LNCAP (cell line): Measurements from ENCODE around the gene CCDC78.

Source experiments
- CTCF ChIP-seq: fragments of 450-650 bp; IDR thresholded peaks from 2 replicates; pipeline ENCODE4 v1.5.1; 2017; ENCODE audit warnings: mild to moderate bottlenecking

Gene CCDC78

DNA sequence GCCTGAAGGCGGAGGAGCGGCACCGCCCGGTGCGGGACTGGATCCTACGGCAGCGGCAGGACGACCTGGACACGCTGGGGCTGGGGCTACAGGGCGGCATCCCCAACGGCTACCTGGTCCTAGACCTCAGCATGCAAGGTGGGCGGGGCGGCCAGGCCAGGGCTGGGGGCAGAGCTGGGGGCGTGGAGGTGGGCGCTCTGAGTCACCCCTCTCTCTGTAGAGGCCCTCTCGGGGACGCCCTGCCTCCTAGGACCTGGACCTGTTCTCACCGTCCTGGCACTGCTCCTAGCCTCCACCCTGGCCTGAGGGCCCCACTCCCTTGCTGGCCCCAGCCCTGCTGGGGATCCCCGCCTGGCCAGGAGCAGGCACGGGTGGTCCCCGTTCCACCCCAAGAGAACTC lies 42.2 kb upstream of the CCDC78 start:
- TF ChIP-seq CTCF = no peak

GRCh38 chr16:767743-768235 lies 41.5 kb upstream of the CCDC78 start:
- TF ChIP-seq CTCF = no peak

GRCh38 chr16:766820-767640 lies 40.8 kb upstream of the CCDC78 start:
- no peak for TF ChIP-seq CTCF

DNA sequence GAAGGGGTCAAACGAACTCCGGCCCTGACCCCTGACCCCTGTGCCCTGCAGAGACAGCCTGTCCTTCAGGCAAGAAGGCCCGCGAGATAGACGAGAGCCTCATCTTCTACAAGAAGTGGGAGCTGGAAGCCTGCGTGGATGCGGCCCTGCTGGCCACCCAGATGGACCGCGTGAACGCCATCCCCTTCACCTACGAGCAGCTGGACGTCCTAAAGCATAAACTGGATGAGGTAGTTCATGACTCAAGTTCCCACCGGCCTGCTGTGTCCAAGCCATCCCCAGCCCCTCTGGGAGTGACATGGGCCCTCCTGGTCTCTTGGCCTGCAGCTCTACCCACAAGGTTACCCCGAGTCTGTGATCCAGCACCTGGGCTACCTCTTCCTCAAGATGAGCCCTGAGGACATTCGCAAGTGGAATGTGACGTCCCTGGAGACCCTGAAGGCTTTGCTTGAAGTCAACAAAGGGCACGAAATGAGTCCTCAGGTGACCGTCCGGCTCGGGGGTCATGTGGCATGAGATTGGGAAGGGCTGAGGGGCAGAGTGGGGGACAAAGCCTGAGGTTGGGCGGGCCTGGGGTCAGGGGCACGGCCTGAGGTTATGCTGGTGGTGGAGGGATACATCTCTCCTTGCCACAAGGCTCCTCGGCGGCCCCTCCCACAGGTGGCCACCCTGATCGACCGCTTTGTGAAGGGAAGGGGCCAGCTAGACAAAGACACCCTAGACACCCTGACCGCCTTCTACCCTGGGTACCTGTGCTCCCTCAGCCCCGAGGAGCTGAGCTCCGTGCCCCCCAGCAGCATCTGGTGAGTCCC lies 40.0 kb upstream of the CCDC78 start:
- no peak for TF ChIP-seq CTCF

- no peak for TF ChIP-seq CTCF
Observed at GRCh38 chr16:765488-765865, 39.2 kb upstream of the CCDC78 start.

GRCh38 chr16:764848-765487 lies 38.7 kb upstream of the CCDC78 start:
- no peak for TF ChIP-seq CTCF

GRCh38 chr16:764184-764750 lies 38.0 kb upstream of the CCDC78 start:
- TF ChIP-seq CTCF = no peak
